Progenitor cell of endocrine pancreas (in vitro differentiated cells): ENCODE data around the gene ITGB3. TPM values are rescaled to one million over a fixed set of nuclear protein-coding genes. Genes with fewer than 3 reads are reported as not detected.

Experiments
- DNase-seq: peaks from one replicate; pipeline ENCODE4 v3.0.0; 2021; ENCODE audit warnings: low spot score; ENCODE audit not compliant: unreplicated experiment
- H3K27ac Mint-ChIP-seq: 2 replicates; pipeline ENCODE4 v1.8.0; 2021; ENCODE audit warnings: mild to moderate bottlenecking, moderate library complexity, mixed read lengths
- H3K27me3 Mint-ChIP-seq: 2 replicates; pipeline ENCODE4 v1.8.0; 2021; ENCODE audit warnings: mixed read lengths
- H3K36me3 Mint-ChIP-seq: 2 replicates; pipeline ENCODE4 v1.8.0; 2022; ENCODE audit warnings: mixed read lengths; ENCODE audit not compliant: insufficient read depth
- H3K4me1 Mint-ChIP-seq: 2 replicates; pipeline ENCODE4 v1.8.0; 2021; ENCODE audit warnings: low read depth, mixed read lengths
- H3K4me3 Mint-ChIP-seq: 2 replicates; pipeline ENCODE4 v1.8.0; 2021; ENCODE audit warnings: low read depth, mild to moderate bottlenecking, moderate library complexity, mixed read lengths
- H3K9me3 Mint-ChIP-seq: 2 replicates; pipeline ENCODE4 v1.8.0; 2021; ENCODE audit warnings: low read depth, mixed read lengths
- CTCF ChIP-seq: fragments of 200-600 bp; sonication (generic); IDR thresholded peaks from one replicate; pipeline ENCODE4 v1.5.0; 2021; ENCODE audit warnings: antibody characterized with exemption, mild to moderate bottlenecking; ENCODE audit not compliant: unreplicated experiment
- total RNA-seq: library from RNA; stranded (reverse); gene quantifications from 2 replicates; pipeline ENCODE4 v1.2.1, GENCODE V29; 2021

The ITGB3 gene
- total RNA-seq, 1 donor from 2014 or later, result not detected

DNA sequence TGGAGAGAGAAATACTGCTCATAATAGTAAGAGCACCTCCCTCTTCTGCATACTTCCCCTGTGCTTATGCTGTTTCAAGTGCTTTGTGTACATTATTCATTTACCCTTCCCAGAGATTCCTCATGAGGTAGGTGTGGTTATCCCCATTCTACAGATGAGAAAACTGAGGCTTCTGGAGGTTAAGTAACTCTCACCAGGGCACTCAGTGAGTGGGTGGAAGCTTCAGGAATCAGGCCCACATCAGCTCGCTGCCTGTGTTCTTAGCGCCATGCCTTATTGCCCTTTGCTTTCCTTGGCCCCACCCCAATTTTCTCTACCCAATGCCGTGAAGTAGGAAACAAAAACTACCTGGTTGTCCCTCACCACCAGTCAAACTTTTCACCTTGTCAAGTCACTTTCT is 18.1 kb upstream of the ITGB3 start:
- Mint-ChIP-seq H3K4me3 (no peak overlapping the region), H3K27me3 (peaks cover 21% of the 10 kb centered on the region), H3K27ac (no peak overlapping the region), H3K4me1 (no peaks in the 10 kb centered on the region), H3K9me3 (no peaks in the 10 kb centered on the region), H3K36me3 (no peaks in the 10 kb centered on the region)
- DNase-seq, result no peak
- TF ChIP-seq CTCF, result no peak

DNA sequence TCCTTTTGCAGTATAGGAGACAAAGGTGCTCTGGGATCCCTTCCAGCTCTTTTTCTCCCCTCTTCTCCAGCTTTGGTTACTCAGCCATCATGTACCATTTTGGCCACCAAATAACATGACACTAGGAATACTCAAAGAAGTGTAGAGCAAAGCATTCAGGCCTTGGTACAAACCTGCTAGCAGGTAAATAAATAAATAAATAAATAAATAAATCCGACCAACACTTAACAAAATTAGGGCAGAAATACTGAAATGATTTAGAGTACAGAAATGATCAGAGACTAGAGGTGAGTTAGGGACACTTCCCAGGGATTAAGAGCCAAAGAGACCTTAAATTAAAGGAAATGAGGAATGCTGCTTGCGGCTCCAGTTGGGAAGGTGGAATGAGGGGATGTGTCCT is 17.7 kb upstream of the ITGB3 start:
- H3K36me3 Mint-ChIP-seq, result no peaks in the 10 kb centered on the region
- no peaks in the 10 kb centered on the region for H3K9me3 Mint-ChIP-seq
- no peaks in the 10 kb centered on the region for H3K4me1 Mint-ChIP-seq
- no peak overlapping the region for H3K4me3 Mint-ChIP-seq
- DNase-seq, result no peak
- TF ChIP-seq CTCF, result no peak
- no peak overlapping the region for H3K27ac Mint-ChIP-seq
- H3K27me3 Mint-ChIP-seq, result peaks cover 19% of the 10 kb centered on the region

- Mint-ChIP-seq H3K27me3 (peaks cover 9% of the 10 kb centered on the region), H3K4me3 (no peak overlapping the region), H3K27ac (no peak overlapping the region), H3K9me3 (no peaks in the 10 kb centered on the region), H3K36me3 (no peaks in the 10 kb centered on the region), H3K4me1 (no peaks in the 10 kb centered on the region)
- DNase-seq, result no peak
- TF ChIP-seq CTCF, result no peak
Observed at GRCh38 chr17:47237841-47238240, 15.8 kb upstream of the ITGB3 start.

- no peaks in the 10 kb centered on the region for H3K4me1 Mint-ChIP-seq
- no peak for DNase-seq
- no peaks in the 10 kb centered on the region for H3K9me3 Mint-ChIP-seq
- no peak overlapping the region for H3K27ac Mint-ChIP-seq
- H3K4me3 Mint-ChIP-seq, result no peak overlapping the region
- H3K36me3 Mint-ChIP-seq, result no peaks in the 10 kb centered on the region
- peaks cover 6% of the 10 kb centered on the region for H3K27me3 Mint-ChIP-seq
- TF ChIP-seq CTCF, result no peak
Observed at GRCh38 chr17:47238321-47239010, 15.2 kb upstream of the ITGB3 start.

GRCh38 chr17:47239619-47239966 is 14.0 kb upstream of the ITGB3 start:
- no peak overlapping the region for H3K27ac Mint-ChIP-seq
- no peaks in the 10 kb centered on the region for H3K4me1 Mint-ChIP-seq
- H3K36me3 Mint-ChIP-seq, result no peaks in the 10 kb centered on the region
- DNase-seq, result no peak
- H3K27me3 Mint-ChIP-seq, result peaks cover 11% of the 10 kb centered on the region
- no peaks in the 10 kb centered on the region for H3K9me3 Mint-ChIP-seq
- TF ChIP-seq CTCF, result no peak
- no peak overlapping the region for H3K4me3 Mint-ChIP-seq
